Germinal center (tissue), 1 donor: ENCODE measurements around the gene PPP5C.

Experiments
- DNase-seq: peaks from one replicate; pipeline ENCODE4 v3.0.0; 2012; ENCODE audit warnings: mixed read lengths, low spot score

The PPP5C gene

DNA sequence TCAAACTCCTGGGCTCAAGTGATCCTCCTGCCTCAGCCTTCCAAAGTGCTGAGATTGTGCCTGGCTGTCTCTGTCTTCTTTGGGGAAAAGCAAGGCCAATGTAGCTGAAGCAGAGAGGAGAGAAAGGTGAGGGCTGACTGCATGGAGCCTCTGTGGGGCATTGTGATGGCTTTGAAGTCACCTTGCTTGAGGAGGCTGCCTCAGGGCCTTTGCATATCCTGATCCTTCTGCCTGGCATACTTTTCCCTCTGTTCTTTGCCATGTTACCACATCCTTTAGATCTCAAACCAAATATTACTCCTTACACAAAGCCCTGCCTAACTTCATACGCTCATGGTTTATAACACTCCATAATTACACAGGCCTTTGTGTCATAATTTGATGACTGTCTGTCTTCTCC lies 9.4 kb upstream of the PPP5C start:
- no peak for DNase-seq

DNA sequence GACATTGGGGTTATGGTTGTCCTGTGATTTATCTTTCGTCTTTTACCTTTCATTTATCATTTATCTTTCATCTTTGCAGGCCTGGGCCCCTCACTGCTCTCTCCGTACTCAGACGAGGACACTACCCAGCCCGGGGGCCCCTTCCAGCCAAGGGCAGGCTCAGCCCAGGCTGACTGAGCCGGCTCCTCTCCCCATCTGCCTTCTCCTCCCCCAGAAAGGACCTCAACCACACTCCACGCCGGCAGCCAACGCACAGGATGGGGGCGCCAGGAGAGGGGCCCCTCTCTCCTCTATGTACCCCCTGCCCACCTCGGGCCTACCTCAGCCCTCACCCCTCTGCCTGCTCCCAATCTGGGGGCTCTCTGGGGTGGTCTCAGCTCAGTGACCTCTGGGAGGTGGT lies 7.4 kb upstream of the PPP5C start:
- DNase-seq: no peak

GRCh38 chr19:46340051-46340659 lies 6.7 kb upstream of the PPP5C start:
- no peak for DNase-seq

GRCh38 chr19:46341937-46342336 lies 5.0 kb upstream of the PPP5C start:
- DNase-seq: no peak

GRCh38 chr19:46344363-46344762 lies 2.5 kb upstream of the PPP5C start:
- no peak for DNase-seq

DNA sequence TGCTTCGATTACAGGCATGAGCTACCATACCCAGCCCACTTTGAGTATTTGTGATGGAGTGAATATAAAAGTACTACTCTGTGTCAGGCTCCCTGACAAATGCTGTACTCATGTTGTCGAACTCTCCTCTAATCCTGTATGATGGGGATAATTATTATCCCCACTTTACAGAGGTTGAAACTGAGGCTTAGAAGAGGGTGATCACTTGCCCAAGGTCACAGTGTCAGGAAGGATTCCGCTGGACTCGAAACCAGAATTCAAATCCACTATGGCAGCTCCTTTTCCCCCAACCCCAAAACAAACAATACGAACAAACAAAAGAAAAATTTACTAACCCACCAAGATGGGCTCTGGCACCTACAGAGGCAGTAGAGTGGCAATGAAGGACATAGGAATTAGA lies 1.7 kb upstream of the PPP5C start:
- DNase-seq: no peak

DNA sequence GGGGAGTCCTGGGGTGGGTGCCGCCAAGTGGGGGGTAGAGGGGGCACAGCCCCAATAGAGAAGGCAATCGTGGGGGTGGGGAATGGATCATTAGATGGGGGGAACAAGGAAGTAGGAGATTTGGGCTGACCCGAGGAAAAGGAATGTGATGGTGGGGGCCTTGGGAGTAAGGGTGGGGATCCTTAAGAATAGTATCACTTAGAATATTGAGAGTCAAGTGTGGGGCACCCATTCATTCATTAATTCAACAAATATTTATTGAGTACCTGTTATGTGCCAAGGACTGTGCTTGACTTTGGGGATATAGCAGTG lies 641 bp downstream of the PPP5C start:
- DNase-seq: no peak

- no peak for DNase-seq
Measured at GRCh38 chr19:46347985-46348384, 1.1 kb downstream of the PPP5C start.

GRCh38 chr19:46349311-46349993 lies 2.6 kb downstream of the PPP5C start:
- DNase-seq: peak; percentile 28

- DNase-seq: no peak
Measured at GRCh38 chr19:46350029-46350757, 3.3 kb downstream of the PPP5C start.

GRCh38 chr19:46350758-46351159 lies 3.9 kb downstream of the PPP5C start:
- peak; percentile 35 for DNase-seq

DNA sequence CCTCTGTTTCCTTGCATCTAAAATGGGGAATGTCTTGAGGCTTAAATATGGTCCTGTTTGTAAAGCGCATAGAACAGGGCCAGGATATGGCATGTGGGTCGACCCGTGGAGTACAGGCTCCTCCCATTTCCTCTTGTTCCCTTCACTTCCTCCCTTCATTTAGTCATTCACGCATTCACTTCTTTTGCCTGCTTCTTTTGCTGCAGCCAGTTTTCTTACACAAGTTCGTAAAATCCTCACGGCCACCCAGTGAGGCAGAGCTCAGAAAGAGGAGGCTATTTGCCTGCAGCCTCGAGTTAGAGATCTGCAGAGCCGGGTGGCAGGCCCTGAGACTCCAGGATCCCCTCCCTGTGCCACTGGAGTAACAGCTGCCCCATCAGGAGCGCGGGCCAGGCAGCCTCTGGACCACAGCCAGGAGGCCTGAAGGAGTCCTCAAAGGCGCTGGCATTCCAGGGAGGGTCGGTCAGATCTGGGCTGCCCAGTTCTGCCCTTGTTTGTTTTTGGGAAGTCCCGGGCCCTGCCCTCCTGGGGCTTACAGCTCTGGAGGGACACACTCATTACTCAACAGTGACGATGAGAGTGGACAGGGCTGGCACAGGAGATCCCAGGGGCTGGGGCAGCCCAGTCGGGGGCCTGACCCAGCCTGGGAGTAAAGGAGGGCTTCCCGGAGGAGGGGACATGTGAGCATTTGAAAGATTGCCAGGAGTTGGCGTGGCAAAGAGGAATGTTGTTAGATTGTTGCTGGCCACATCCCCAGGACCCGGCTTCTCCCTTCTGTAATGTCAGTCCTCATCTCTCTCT lies 4.6 kb downstream of the PPP5C start:
- DNase-seq: peak; percentile 39

DNA sequence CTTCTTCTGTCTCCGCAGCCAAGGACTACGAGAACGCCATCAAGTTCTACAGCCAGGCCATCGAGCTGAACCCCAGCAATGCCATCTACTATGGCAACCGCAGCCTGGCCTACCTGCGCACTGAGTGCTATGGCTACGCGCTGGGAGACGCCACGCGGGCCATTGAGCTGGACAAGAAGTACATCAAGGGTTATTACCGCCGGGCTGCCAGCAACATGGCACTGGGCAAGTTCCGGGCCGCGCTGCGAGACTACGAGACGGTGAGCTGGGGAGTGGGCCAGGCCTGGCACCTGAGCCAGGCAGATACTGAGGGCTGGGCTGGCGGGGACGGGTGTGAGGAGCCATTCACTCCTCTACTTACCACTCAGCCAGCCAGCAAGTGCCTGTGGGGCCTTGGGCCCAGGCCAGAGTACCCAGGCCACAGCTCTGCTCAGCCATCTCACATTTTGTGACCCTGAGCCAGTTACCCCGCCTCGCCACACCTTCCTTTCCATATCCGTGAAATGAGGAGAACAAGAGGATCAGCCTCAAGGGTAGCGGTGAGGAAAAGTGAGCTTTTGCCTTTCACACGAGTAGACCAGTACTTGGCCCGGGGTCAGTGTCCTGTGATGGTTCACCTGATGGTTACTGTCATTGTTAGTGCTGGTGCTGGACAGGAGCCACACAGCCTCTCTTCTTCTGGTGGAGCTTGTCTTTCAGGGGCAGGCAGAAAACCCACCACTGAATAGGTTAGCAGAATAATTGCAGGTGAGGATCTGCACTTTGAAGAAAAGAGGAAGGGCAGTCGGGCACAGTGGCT lies 7.0 kb downstream of the PPP5C start:
- no peak for DNase-seq

- no peak for DNase-seq
Measured at GRCh38 chr19:46355234-46356148, 8.6 kb downstream of the PPP5C start.

- no peak for DNase-seq
Measured at GRCh38 chr19:46356149-46357055, 9.5 kb downstream of the PPP5C start.

DNA sequence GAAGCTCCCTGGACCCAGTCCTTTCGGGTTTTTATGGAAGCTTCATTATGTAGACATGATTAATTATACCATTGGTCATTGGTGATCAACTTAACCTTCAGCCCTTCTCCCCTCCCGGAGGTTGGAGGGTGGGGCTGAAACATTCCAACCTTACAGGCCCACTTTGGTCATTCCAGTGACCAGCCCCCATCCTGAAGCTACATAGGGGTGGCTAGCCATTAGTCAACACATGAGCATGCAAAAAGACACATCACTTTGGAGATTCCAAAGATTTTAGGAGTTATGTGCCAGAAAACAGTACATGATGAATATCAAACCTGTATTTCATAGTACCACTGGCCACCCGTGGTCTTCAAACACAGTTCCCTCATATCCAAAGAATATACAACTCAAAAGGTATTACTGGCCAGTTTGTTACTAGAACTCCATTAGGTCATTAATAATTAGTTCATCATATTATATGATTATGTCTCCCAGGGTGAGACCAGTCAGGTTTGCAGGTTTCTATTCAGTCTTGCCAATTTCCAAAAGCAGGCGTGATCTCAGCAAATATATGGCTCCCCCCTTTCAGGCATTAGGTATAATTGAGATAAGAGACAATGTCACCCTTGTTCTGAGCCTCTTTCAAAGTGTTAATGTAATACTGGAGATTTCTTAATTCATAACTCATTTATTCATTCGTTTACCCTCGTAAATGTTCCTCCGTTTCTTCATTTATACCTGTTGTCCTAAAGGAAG lies 11.1 kb downstream of the PPP5C start:
- DNase-seq: no peak

GRCh38 chr19:46361915-46362314 lies 15.0 kb downstream of the PPP5C start:
- DNase-seq: no peak

GRCh38 chr19:46364359-46364758 lies 17.5 kb downstream of the PPP5C start:
- no peak for DNase-seq

- no peak for DNase-seq
Measured at GRCh38 chr19:46365561-46365960, 18.7 kb downstream of the PPP5C start.
